H9 (cell line): Measurements from ENCODE around the gene SLC15A3. TPM values are rescaled to one million over a fixed set of nuclear protein-coding genes. Genes with fewer than 3 reads are reported as not detected.

Experiments
- DNase-seq: peaks from one replicate; pipeline ENCODE4 v3.0.0-alpha.2; 2017
- H2AFZ ChIP-seq: one replicate; pipeline ENCODE4 v1.6.1; 2013; ENCODE audit warnings: mild to moderate bottlenecking, low read length, control low read depth, moderate library complexity
- H2AK5ac ChIP-seq: 2 replicates; pipeline ENCODE4 v1.6.1; 2013; ENCODE audit warnings: low read length, control low read depth, mixed read lengths; ENCODE audit not compliant: insufficient read length
- H2BK120ac ChIP-seq: one replicate; pipeline ENCODE4 v1.6.1; 2013; ENCODE audit warnings: low read depth, mild to moderate bottlenecking, low read length, control low read depth, inconsistent platforms; ENCODE audit not compliant: poor library complexity, severe bottlenecking
- H2BK12ac ChIP-seq: 2 replicates; pipeline ENCODE4 v1.6.1; 2013; ENCODE audit warnings: low read length, control low read depth, mixed read lengths, low read depth; ENCODE audit not compliant: insufficient read length
- H2BK15ac ChIP-seq: 2 replicates; pipeline ENCODE4 v1.6.1; 2013; ENCODE audit warnings: low read depth, low read length, control low read depth
- H2BK20ac ChIP-seq: one replicate; pipeline ENCODE4 v1.6.1; 2013; ENCODE audit warnings: low read depth, mild to moderate bottlenecking, low read length, control low read depth, inconsistent platforms; ENCODE audit not compliant: poor library complexity, severe bottlenecking
- H2BK5ac ChIP-seq: 2 replicates; pipeline ENCODE4 v1.6.1; 2013; ENCODE audit warnings: low read length, control low read depth, mixed read lengths; ENCODE audit not compliant: insufficient read length
- H3K14ac ChIP-seq: 2 replicates; pipeline ENCODE4 v1.6.1; 2013; ENCODE audit warnings: low read length, control low read depth; ENCODE audit not compliant: insufficient read depth
- H3K18ac ChIP-seq: 2 replicates; pipeline ENCODE4 v1.6.1; 2013; ENCODE audit warnings: low read depth, mild to moderate bottlenecking, mixed read lengths, low read length, control low read depth; ENCODE audit not compliant: insufficient read length
- H3K23ac ChIP-seq: 2 replicates; pipeline ENCODE4 v1.6.1; 2013; ENCODE audit warnings: low read length, control low read depth, mixed read lengths, low read depth; ENCODE audit not compliant: insufficient read length
- H3K23me2 ChIP-seq: 2 replicates; pipeline ENCODE4 v1.6.1; 2013; ENCODE audit warnings: low read depth, mild to moderate bottlenecking, mixed read lengths, low read length, control low read depth; ENCODE audit not compliant: insufficient read length, poor library complexity, severe bottlenecking
- H3K27ac ChIP-seq: 2 replicates; pipeline ENCODE4 v1.5.1; 2013; ENCODE audit warnings: low read length, control low read depth, mixed read lengths, low read depth; ENCODE audit not compliant: insufficient read length
- H3K27me3 ChIP-seq: 2 replicates; pipeline ENCODE4 v1.6.1; 2013; ENCODE audit warnings: low read length, control low read depth, inconsistent platforms; ENCODE audit not compliant: insufficient read depth
- H3K4ac ChIP-seq: 2 replicates; pipeline ENCODE4 v1.6.1; 2013; ENCODE audit warnings: low read depth, mild to moderate bottlenecking, control low read depth, inconsistent platforms, low read length, moderate library complexity
- H3K4me1 ChIP-seq: 2 replicates; pipeline ENCODE4 v1.6.1; 2013; ENCODE audit warnings: low read length, control low read depth, inconsistent platforms; ENCODE audit not compliant: insufficient read depth
- H3K4me2 ChIP-seq: 2 replicates; pipeline ENCODE4 v1.6.1; 2013; ENCODE audit warnings: low read length, control low read depth, mixed read lengths; ENCODE audit not compliant: insufficient read length, insufficient read depth
- H3K56ac ChIP-seq: 2 replicates; pipeline ENCODE4 v1.6.1; 2013; ENCODE audit warnings: low read depth, mild to moderate bottlenecking, mixed read lengths, low read length, control low read depth; ENCODE audit not compliant: insufficient read length
- H3K79me1 ChIP-seq: 2 replicates; pipeline ENCODE4 v1.6.1; 2013; ENCODE audit warnings: low read depth, mild to moderate bottlenecking, moderate library complexity, low read length, control low read depth, inconsistent platforms; ENCODE audit not compliant: insufficient read depth, poor library complexity, severe bottlenecking
- H3K79me2 ChIP-seq: 2 replicates; pipeline ENCODE4 v1.6.1; 2013; ENCODE audit warnings: low read length, control low read depth, inconsistent platforms; ENCODE audit not compliant: insufficient read depth
- H3K9ac ChIP-seq: 2 replicates; pipeline ENCODE4 v1.6.1; 2013; ENCODE audit warnings: low read length, control low read depth, mixed read lengths; ENCODE audit not compliant: insufficient read length; ENCODE audit errors: extremely low read depth
- H3K9me3 ChIP-seq: one replicate; pipeline ENCODE4 v1.6.1; 2013; ENCODE audit warnings: low read depth, low read length, inconsistent platforms; ENCODE audit not compliant: control insufficient read depth
- H3T11ph ChIP-seq: one replicate; pipeline ENCODE4 v1.6.1; 2013; ENCODE audit warnings: mild to moderate bottlenecking, low read length, control low read depth, inconsistent platforms
- H4K20me1 ChIP-seq: one replicate; pipeline ENCODE4 v1.6.1; 2013; ENCODE audit not compliant: control insufficient read depth, insufficient read length, insufficient read depth
- H4K5ac ChIP-seq: 2 replicates; pipeline ENCODE4 v1.6.1; 2013; ENCODE audit warnings: low read depth, mild to moderate bottlenecking, mixed read lengths, low read length, control low read depth; ENCODE audit not compliant: insufficient read length
- H4K8ac ChIP-seq: replicated peaks from 2 replicates; pipeline ENCODE4 v1.6.1; 2013; ENCODE audit warnings: low read length, control low read depth, mixed read lengths, low read depth; ENCODE audit not compliant: insufficient read length
- H4K91ac ChIP-seq: 2 replicates; pipeline ENCODE4 v1.6.1; 2013; ENCODE audit warnings: low read depth, mild to moderate bottlenecking, moderate library complexity, mixed read lengths, low read length, control low read depth; ENCODE audit not compliant: insufficient read length
- H3K27ac Mint-ChIP-seq, 3 experiments: 2 replicates in 2 of 3; 3 replicates in 1 of 3; pipeline ENCODE4 v1.8.0; 2020 to 2021; ENCODE audit warnings: mixed read lengths in 3 of 3, mild to moderate bottlenecking in 1 of 3, moderate library complexity in 1 of 3
- H3K27me3 Mint-ChIP-seq: 2 replicates; pipeline ENCODE4 v1.8.0; 2021; ENCODE audit warnings: low read depth, mild to moderate bottlenecking, moderate library complexity, mixed read lengths
- H3K36me3 Mint-ChIP-seq, 3 experiments: 2 replicates in 2 of 3; 3 replicates in 1 of 3; pipeline ENCODE4 v1.8.0; 2020 to 2021; ENCODE audit warnings: low read depth in 3 of 3, mixed read lengths in 3 of 3; ENCODE audit not compliant: insufficient read depth in 1 of 3
- H3K4me1 Mint-ChIP-seq, 2 experiments: 2 replicates each; pipeline ENCODE4 v1.8.0; 2020; ENCODE audit warnings: mixed read lengths in 2 of 2
- H3K4me3 Mint-ChIP-seq, 2 experiments: 2 replicates in 1 of 2; 3 replicates in 1 of 2; pipeline ENCODE4 v1.8.0; 2020 to 2021; ENCODE audit warnings: mild to moderate bottlenecking in 2 of 2, mixed read lengths in 2 of 2, moderate library complexity in 1 of 2
- H3K9me3 Mint-ChIP-seq, 2 experiments: 2 replicates in 1 of 2; 3 replicates in 1 of 2; pipeline ENCODE4 v1.8.0; 2020; ENCODE audit warnings: mild to moderate bottlenecking in 2 of 2, mixed read lengths in 2 of 2, moderate library complexity in 1 of 2
- WGBS: extraction: QIAGEN DNeasy Blood & Tissue Kit; methylation state at CpG from one replicate; pipeline ENCODE4 v1.1.7; 2013; ENCODE audit warnings: missing lambda C conversion rate, low lambda C conversion rate, mixed read lengths; ENCODE audit not compliant: insufficient read length; ENCODE audit errors: extremely low coverage; 5-methylcytosine and 5-hydroxymethylcytosine counted together
- total RNA-seq: library from RNA; stranded (reverse); gene quantifications from 2 replicates; pipeline ENCODE4 v1.2.1, GENCODE V29; 2021
- TF ChIP-seq, protein P1 (sequence below): fragments of 200-600 bp; sonication (generic); conservative IDR thresholded peaks from 3 replicates; pipeline ENCODE4 v1.8.0; 2021; ENCODE audit warnings: antibody characterized with exemption, mild to moderate bottlenecking

SLC15A3 gene
- total RNA-seq, 1 experiment from 2014 or later: 7.0 TPM

DNA sequence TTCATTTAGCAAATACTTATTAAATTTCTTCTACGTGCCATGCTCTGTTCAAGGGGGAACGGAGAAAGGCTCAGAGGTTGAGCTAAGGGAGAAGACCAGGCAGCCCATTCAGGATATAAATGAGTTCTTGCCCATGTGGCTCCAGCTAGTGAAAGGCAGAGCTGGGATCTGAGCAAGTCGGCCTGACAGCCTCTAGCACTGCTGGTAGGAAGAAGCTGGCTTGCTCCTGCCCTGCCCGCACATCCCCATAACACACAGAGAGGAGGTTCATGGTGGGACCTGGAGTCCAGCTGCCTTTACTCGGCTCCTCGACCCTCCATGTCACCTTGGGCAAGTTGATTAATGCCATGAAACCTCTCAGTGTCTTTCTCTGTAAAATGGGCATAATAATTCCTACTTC is 2.0 kb downstream of the SLC15A3 start:
- H4K91ac ChIP-seq: no peak overlapping the region
- H3K9ac ChIP-seq: no peak overlapping the region
- no peak overlapping the region for H3T11ph ChIP-seq
- no peak overlapping the region for H3K18ac ChIP-seq
- H3K4me1 ChIP-seq: no peaks in the 10 kb centered on the region
- H3K9me3 ChIP-seq: no peaks in the 10 kb centered on the region
- no peak overlapping the region for H2AFZ ChIP-seq
- Mint-ChIP-seq H3K27ac (no peak overlapping the region), H3K36me3 (peaks cover 0 to 9% (median 0%) of the 10 kb centered on the region in 3 experiments; a peak in 5 of 7 replicates), H3K9me3 (no peaks in the 10 kb centered on the region), H3K4me1 (peaks cover 38 to 44% of the 10 kb centered on the region in 2 experiments), H3K4me3 (peak overlapping the region; percentile 22 to 76; a peak in 4 of 5 replicates), H3K27me3 (peaks cover 50% of the 10 kb centered on the region)
- peak overlapping the region; percentile 22 for H3K4me2 ChIP-seq
- no peak overlapping the region for H4K8ac ChIP-seq
- TF ChIP-seq, protein P1, sequence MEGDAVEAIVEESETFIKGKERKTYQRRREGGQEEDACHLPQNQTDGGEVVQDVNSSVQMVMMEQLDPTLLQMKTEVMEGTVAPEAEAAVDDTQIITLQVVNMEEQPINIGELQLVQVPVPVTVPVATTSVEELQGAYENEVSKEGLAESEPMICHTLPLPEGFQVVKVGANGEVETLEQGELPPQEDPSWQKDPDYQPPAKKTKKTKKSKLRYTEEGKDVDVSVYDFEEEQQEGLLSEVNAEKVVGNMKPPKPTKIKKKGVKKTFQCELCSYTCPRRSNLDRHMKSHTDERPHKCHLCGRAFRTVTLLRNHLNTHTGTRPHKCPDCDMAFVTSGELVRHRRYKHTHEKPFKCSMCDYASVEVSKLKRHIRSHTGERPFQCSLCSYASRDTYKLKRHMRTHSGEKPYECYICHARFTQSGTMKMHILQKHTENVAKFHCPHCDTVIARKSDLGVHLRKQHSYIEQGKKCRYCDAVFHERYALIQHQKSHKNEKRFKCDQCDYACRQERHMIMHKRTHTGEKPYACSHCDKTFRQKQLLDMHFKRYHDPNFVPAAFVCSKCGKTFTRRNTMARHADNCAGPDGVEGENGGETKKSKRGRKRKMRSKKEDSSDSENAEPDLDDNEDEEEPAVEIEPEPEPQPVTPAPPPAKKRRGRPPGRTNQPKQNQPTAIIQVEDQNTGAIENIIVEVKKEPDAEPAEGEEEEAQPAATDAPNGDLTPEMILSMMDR: no peak
- H2BK120ac ChIP-seq: no peak overlapping the region
- H3K4ac ChIP-seq: no peak overlapping the region
- no peak overlapping the region for H3K56ac ChIP-seq
- H2BK20ac ChIP-seq: no peak overlapping the region
- H3K27me3 ChIP-seq: no peaks in the 10 kb centered on the region; the same call in 1 of the 2 replicates
- H2BK5ac ChIP-seq: no peak overlapping the region
- H4K20me1 ChIP-seq: no peaks in the 10 kb centered on the region
- no peak overlapping the region for H3K14ac ChIP-seq
- no peaks in the 10 kb centered on the region for H3K79me2 ChIP-seq
- no CpG with 5 or more reads among the region's 6 CpGs for WGBS
- no peak overlapping the region for H3K27ac ChIP-seq
- H3K23me2 ChIP-seq: peaks cover 15% of the 10 kb centered on the region
- no peak for DNase-seq
- no peak overlapping the region for H2AK5ac ChIP-seq
- no peaks in the 10 kb centered on the region for H3K79me1 ChIP-seq
- H3K23ac ChIP-seq: no peak overlapping the region
- no peak overlapping the region for H2BK15ac ChIP-seq
- H2BK12ac ChIP-seq: no peak overlapping the region
- H4K5ac ChIP-seq: no peak overlapping the region
